ENCODE data around the gene ACAT1. TPM values are rescaled to one million over a fixed set of nuclear protein-coding genes. Genes with fewer than 3 reads are reported as not detected.

Gene ACAT1
- total and polyA plus RNA-seq, 2 of the 4 experiments (the other 2 are of a cell fraction) = 57.7 to 59.9 TPM

DNA sequence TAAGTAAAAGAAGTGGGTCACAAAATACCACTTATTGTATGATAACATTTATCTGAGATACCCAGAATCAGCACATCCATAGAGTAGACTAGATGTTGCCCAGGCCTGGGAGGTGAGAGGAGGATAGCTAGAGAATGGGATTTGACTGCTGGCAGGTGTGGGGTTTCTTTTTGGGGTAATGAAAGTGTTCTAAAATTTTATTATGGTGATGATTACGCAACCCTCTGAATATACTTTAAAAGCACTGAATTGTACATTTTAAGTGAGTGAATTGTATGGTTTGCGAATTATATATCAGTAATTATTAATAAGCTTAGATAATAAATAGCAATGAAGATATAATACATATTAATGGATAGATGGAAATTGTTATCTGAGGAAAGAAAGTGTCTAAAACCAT, 35.7 kb upstream of the ACAT1 start:
- TF ChIP-seq BHLHE40 (IDR thresholded peaks at IDR 0.05; ENCODE audit: low read depth, low read length) (no peak), SMC3 (IDR thresholded peaks at IDR 0.05; ENCODE audit: low read depth, low read length) (no peak), CEBPB (IDR thresholded peaks at IDR 0.05; ENCODE audit: low read depth, low read length) (peak; percentile 88)
- H3K14ac ChIP-seq (replicated peaks; ENCODE audit: low read depth, low read length) = no peak overlapping the region
- no peaks in the 10 kb centered on the region for H3K9me3 ChIP-seq (ENCODE audit: control insufficient read depth, insufficient read depth, low read length)
- no peaks in the 10 kb centered on the region for H3K4me1 ChIP-seq (ENCODE audit: control insufficient read depth, insufficient read depth, low read length)
- no peak for ATAC-seq (ENCODE audit: low read depth)
- H2BK120ac ChIP-seq (ENCODE audit: low read depth, low read length) = no peak overlapping the region
- CTCF ChIA-PET = interaction anchor here (1.7 kb wide), 1 partner anchor 77 kb away, joined by 5 read pairs; the partner anchor contains the start of gene CUL5
- H4K91ac ChIP-seq (ENCODE audit: insufficient read depth, low read depth, low read length) = no peak overlapping the region
- no TSS peak for BruUV-seq (replicated peaks)
- WGBS, 2 experiments (ENCODE audit: extremely low coverage in 2 of 2, insufficient read length in 1 of 2) = no CpG with 5 or more reads among the region's 2 CpGs
- H3K56ac ChIP-seq (ENCODE audit: extremely low read depth, insufficient read depth, low read length) = no peak overlapping the region
- H3K79me1 ChIP-seq (ENCODE audit: low read depth in 1 of 2, low read length in 2 of 2) = peaks cover 2 to 14% of the 10 kb centered on the region in 2 experiments; a peak in 3 of 4 replicates
- peaks cover 13% of the 10 kb centered on the region; the same call in 1 of the 2 replicates for H3K36me3 ChIP-seq (ENCODE audit: control insufficient read depth, insufficient read depth, low read length)
- H3K27me3 ChIP-seq (ENCODE audit: control insufficient read depth, insufficient read depth, low read length) = no peaks in the 10 kb centered on the region
- H2AFZ ChIP-seq (replicated peaks; ENCODE audit: low read length, poor library complexity) = no peak overlapping the region
- DNase-seq = no peak
- POLR2A ChIA-PET (ENCODE audit: unreplicated experiment) = no interaction called here
- no peak overlapping the region for H3K23ac ChIP-seq (ENCODE audit: low read depth, low read length)
- H3K9me1 ChIP-seq (ENCODE audit: insufficient read depth, low read length) = peaks cover 3% of the 10 kb centered on the region; the same call in 1 of the 2 replicates
- no peak overlapping the region for H3K4me2 ChIP-seq (ENCODE audit: low read depth, low read length)
- H3K18ac ChIP-seq (ENCODE audit: low read depth, low read length) = no peak overlapping the region
- no peak overlapping the region for H4K5ac ChIP-seq (ENCODE audit: low read depth, low read length)
- dilution Hi-C loops (cut with HindIII; ENCODE audit: low sequenced_read_pairs, unreplicated experiment) = no loop called here
- no peak overlapping the region for H2BK5ac ChIP-seq (ENCODE audit: low read depth, low read length, poor library complexity, severe bottlenecking)
- no peak overlapping the region for H4K8ac ChIP-seq (ENCODE audit: low read depth in 2 of 2, low read length in 2 of 2)
- in situ Hi-C loops (cut with MboI; ENCODE audit: low sequenced_read_pairs) = loop anchor here (10.0 kb wide), 1 partner anchor 61 kb away; no protein-coding TSS in a partner anchor
- H2BK15ac ChIP-seq (ENCODE audit: low read depth, low read length) = no peak overlapping the region
- no peak overlapping the region for H2AK5ac ChIP-seq (ENCODE audit: low read depth, low read length)
- H3K27ac ChIP-seq (ENCODE audit: insufficient read depth, low read length) = no peak overlapping the region
- H3K4me3 ChIP-seq (ENCODE audit: insufficient read depth, low read depth, low read length) = no peak overlapping the region
- intact Hi-C loops (cut with micrococcal nuclease) = no loop called here
- H2AK9ac ChIP-seq (replicated peaks; ENCODE audit: low read depth, low read length, poor library complexity) = no peak overlapping the region
- H2BK20ac ChIP-seq (ENCODE audit: low read depth, low read length) = no peak overlapping the region
- no peaks in the 10 kb centered on the region for H4K20me1 ChIP-seq (ENCODE audit: insufficient read depth, low read length)
- H3K4ac ChIP-seq (ENCODE audit: low read depth, low read length) = no peak overlapping the region
- no peak overlapping the region for H3K9ac ChIP-seq (ENCODE audit: low read depth, low read length)

Data from IMR-90 (cell line).